HS-5 (cell line): ENCODE data around the gene FARS2.
A peak's percentile ranks its signal among the peaks of the same experiment; 100 is the strongest.

ENCODE experiments used
- DNase-seq: peaks from one replicate; pipeline ENCODE4 v3.0.0-alpha.2; 2012; ENCODE audit warnings: low read depth

Gene FARS2

GRCh38 chr6:5469101-5469846, 208.0 kb downstream of the FARS2 start:
- DNase-seq, result no peak

GRCh38 chr6:5471044-5471443, 209.7 kb downstream of the FARS2 start:
- no peak for DNase-seq

GRCh38 chr6:5471637-5472398, 210.5 kb downstream of the FARS2 start:
- DNase-seq, result no peak

GRCh38 chr6:5472571-5472970, 211.3 kb downstream of the FARS2 start:
- no peak for DNase-seq

- no peak for DNase-seq
Observed at GRCh38 chr6:5475779-5476178, 214.5 kb downstream of the FARS2 start.

- no peak for DNase-seq
Observed at GRCh38 chr6:5478380-5478779, 217.1 kb downstream of the FARS2 start.

- DNase-seq, result no peak
Observed at GRCh38 chr6:5481033-5481432, 219.7 kb downstream of the FARS2 start.

GRCh38 chr6:5481750-5482149, 220.4 kb downstream of the FARS2 start:
- DNase-seq, result no peak

GRCh38 chr6:5482619-5483018, 221.3 kb downstream of the FARS2 start:
- no peak for DNase-seq

GRCh38 chr6:5484692-5485091, 223.4 kb downstream of the FARS2 start:
- no peak for DNase-seq

- DNase-seq, result no peak
Observed at GRCh38 chr6:5486214-5486613, 224.9 kb downstream of the FARS2 start.

GRCh38 chr6:5490501-5491069, 229.3 kb downstream of the FARS2 start:
- DNase-seq, result no peak

GRCh38 chr6:5492356-5492755, 231.0 kb downstream of the FARS2 start:
- DNase-seq, result no peak

GRCh38 chr6:5493806-5494205, 232.5 kb downstream of the FARS2 start:
- no peak for DNase-seq

GRCh38 chr6:5497896-5498578, 236.7 kb downstream of the FARS2 start:
- DNase-seq, result peak; percentile 90

GRCh38 chr6:5498579-5498899, 237.2 kb downstream of the FARS2 start:
- DNase-seq, result no peak

- DNase-seq, result peak; percentile 52
Observed at GRCh38 chr6:5499644-5500306, 238.5 kb downstream of the FARS2 start.

- no peak for DNase-seq
Observed at GRCh38 chr6:5501837-5502236, 240.5 kb downstream of the FARS2 start.

GRCh38 chr6:5504078-5504477, 242.8 kb downstream of the FARS2 start:
- no peak for DNase-seq

- no peak for DNase-seq
Observed at GRCh38 chr6:5506149-5506548, 244.8 kb downstream of the FARS2 start.

GRCh38 chr6:5506597-5506996, 245.3 kb downstream of the FARS2 start:
- DNase-seq, result no peak

GRCh38 chr6:5507131-5507681, 245.9 kb downstream of the FARS2 start:
- DNase-seq, result no peak
